Measurements from ENCODE around the gene MFAP2. TPM values are rescaled to one million over a fixed set of nuclear protein-coding genes. Genes with fewer than 3 reads are reported as not detected.

Gene MFAP2
- total and polyA plus RNA-seq, 9 donors = 16.0 to 83.6 (median 36.1) TPM

GRCh38 chr1:17027403-17027802, 47.0 kb upstream of the MFAP2 start:
- Histone ChIP-seq H3K9me3 (no peaks in the 10 kb centered on the region), H3K27me3 (no peaks in the 10 kb centered on the region), H3K4me1 (ENCODE audit: insufficient read depth) (no peaks in the 10 kb centered on the region), H3K4me3 (no peak overlapping the region), H3K36me3 (no peaks in the 10 kb centered on the region), H3K27ac (no peak overlapping the region)
- DNase-seq = no peak
- intact Hi-C loops (cut with DNase I) = no loop called here
- TF ChIP-seq CTCF (IDR thresholded peaks at IDR 0.05) = no peak
- no peak for TF ChIP-seq POLR2A (IDR thresholded peaks at IDR 0.05)
- TF ChIP-seq EP300 (IDR thresholded peaks at IDR 0.05) = no peak
- WGBS, 3 donors = 83 to 90% (median 83%) methylated on average over 5 of the region's 5 CpGs

- no peak for DNase-seq
- no peak overlapping the region for H3K27ac ChIP-seq
- no peaks in the 10 kb centered on the region for H3K27me3 ChIP-seq
- no peak for TF ChIP-seq POLR2A (IDR thresholded peaks at IDR 0.05)
- no peak for TF ChIP-seq CTCF (IDR thresholded peaks at IDR 0.05)
- TF ChIP-seq EP300 (IDR thresholded peaks at IDR 0.05) = no peak
- H3K36me3 ChIP-seq = no peaks in the 10 kb centered on the region
- 46 to 64% (median 52%) methylated on average over 1 of the region's 1 CpG for WGBS, 3 donors
- H3K4me3 ChIP-seq = no peak overlapping the region
- intact Hi-C loops (cut with DNase I) = no loop called here
- H3K4me1 ChIP-seq (ENCODE audit: insufficient read depth) = no peaks in the 10 kb centered on the region
- H3K9me3 ChIP-seq = no peaks in the 10 kb centered on the region
Observed at GRCh38 chr1:17024721-17025120, 44.3 kb upstream of the MFAP2 start.

GRCh38 chr1:17023573-17023972, 43.2 kb upstream of the MFAP2 start:
- TF ChIP-seq POLR2A (IDR thresholded peaks at IDR 0.05) = no peak
- TF ChIP-seq EP300 (IDR thresholded peaks at IDR 0.05) = no peak
- TF ChIP-seq CTCF (IDR thresholded peaks at IDR 0.05) = no peak
- H3K36me3 ChIP-seq = no peaks in the 10 kb centered on the region
- DNase-seq = no peak

GRCh38 chr1:17023102-17023501, 42.7 kb upstream of the MFAP2 start:
- Histone ChIP-seq H3K27ac (no peak overlapping the region), H3K4me1 (ENCODE audit: insufficient read depth) (no peaks in the 10 kb centered on the region), H3K4me3 (no peak overlapping the region), H3K9me3 (no peaks in the 10 kb centered on the region), H3K36me3 (no peaks in the 10 kb centered on the region), H3K27me3 (no peaks in the 10 kb centered on the region)
- 49 to 66% (median 58%) methylated on average over 4 of the region's 4 CpGs for WGBS, 3 donors
- intact Hi-C loops (cut with DNase I) = no loop called here
- TF ChIP-seq POLR2A (IDR thresholded peaks at IDR 0.05) (no peak), CTCF (IDR thresholded peaks at IDR 0.05) (no peak), EP300 (IDR thresholded peaks at IDR 0.05) (no peak)
- no peak for DNase-seq

More at GRCh38 chr1:17023573-17023972, 43.2 kb upstream of the MFAP2 start:
- Histone ChIP-seq H3K27ac (no peak overlapping the region), H3K4me1 (ENCODE audit: insufficient read depth) (no peaks in the 10 kb centered on the region), H3K4me3 (no peak overlapping the region), H3K27me3 (no peaks in the 10 kb centered on the region), H3K9me3 (no peaks in the 10 kb centered on the region)
- intact Hi-C loops (cut with DNase I) = no loop called here
- WGBS, 3 donors = 72 to 80% (median 74%) methylated on average over 3 of the region's 3 CpGs

All from ovary (tissue), 9 donors.